Measurements from ENCODE around the gene SESTD1. TPM values are rescaled to one million over a fixed set of nuclear protein-coding genes. Genes with fewer than 3 reads are reported as not detected.
A peak's percentile ranks its signal among the peaks of the same experiment; 100 is the strongest.

SESTD1 gene
- total and polyA plus RNA-seq, 2 of the 13 experiments (the other 11 are each of a cell fraction or from before 2014, with no cell fraction given): 74.4 to 101 TPM

DNA sequence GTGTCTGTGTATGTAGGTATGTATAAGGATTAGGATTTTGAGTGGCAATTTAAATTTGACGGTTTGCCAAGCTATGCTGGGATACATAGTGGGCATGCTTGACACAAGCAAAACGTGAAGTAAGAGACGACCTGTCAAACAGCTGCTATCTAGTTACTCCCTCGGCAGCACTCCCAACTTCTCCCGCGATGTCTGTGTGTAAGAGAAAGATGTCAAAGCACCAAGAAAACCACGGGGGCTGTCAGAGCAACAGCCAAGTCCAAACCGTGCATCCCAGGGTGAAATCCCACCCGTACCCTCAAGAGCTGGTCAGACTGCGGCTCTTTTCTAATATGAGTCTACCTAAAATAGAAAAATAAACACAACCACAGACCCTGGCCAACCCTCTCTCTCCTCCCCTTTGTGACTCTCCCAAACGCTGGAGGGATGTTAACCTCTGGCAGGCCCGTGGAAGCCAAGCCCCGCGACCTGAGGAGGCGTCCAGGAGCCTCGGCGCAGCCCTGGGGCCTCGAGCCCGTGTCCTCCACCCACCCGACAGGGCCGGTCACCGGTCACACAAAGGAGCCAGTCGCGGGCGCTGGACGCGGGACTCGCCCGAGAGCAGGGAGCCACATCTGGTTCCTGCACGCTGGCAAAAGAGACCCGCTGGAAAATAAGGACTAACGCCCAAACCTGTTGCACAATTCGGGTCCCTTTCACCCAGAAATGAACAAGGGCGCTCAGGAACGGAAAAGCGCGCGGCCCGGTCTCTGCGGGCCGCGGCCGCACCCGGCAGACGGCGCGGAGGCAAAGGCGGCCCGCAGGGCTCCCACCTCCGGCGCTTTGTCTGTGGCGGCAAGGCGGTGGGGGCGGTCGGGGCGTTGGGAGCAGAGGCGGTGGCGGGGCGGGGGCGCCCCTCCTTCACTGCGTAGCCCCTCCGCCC, 925 bp downstream of the SESTD1 start (continued):
- TF ChIP-seq, protein P1, sequence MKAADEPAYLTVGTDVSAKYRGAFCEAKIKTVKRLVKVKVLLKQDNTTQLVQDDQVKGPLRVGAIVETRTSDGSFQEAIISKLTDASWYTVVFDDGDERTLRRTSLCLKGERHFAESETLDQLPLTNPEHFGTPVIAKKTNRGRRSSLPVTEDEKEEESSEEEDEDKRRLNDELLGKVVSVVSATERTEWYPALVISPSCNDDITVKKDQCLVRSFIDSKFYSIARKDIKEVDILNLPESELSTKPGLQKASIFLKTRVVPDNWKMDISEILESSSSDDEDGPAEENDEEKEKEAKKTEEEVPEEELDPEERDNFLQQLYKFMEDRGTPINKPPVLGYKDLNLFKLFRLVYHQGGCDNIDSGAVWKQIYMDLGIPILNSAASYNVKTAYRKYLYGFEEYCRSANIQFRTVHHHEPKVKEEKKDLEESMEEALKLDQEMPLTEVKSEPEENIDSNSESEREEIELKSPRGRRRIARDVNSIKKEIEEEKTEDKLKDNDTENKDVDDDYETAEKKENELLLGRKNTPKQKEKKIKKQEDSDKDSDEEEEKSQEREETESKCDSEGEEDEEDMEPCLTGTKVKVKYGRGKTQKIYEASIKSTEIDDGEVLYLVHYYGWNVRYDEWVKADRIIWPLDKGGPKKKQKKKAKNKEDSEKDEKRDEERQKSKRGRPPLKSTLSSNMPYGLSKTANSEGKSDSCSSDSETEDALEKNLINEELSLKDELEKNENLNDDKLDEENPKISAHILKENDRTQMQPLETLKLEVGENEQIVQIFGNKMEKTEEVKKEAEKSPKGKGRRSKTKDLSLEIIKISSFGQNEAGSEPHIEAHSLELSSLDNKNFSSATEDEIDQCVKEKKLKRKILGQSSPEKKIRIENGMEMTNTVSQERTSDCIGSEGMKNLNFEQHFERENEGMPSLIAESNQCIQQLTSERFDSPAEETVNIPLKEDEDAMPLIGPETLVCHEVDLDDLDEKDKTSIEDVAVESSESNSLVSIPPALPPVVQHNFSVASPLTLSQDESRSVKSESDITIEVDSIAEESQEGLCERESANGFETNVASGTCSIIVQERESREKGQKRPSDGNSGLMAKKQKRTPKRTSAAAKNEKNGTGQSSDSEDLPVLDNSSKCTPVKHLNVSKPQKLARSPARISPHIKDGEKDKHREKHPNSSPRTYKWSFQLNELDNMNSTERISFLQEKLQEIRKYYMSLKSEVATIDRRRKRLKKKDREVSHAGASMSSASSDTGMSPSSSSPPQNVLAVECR (CRISPR knock-in tag; IDR thresholded peaks at IDR 0.05; ENCODE audit: borderline replicate concordance): peak; percentile 69
- TF ChIP-seq RBM22 (optimal IDR thresholded peaks at IDR 0.05; ENCODE audit: low read length) (no peak), MIXL1 (CRISPR knock-in tag; IDR thresholded peaks at IDR 0.05) (no peak), GATA4 (IDR thresholded peaks at IDR 0.05; ENCODE audit: borderline replicate concordance, low read depth) (no peak), BRD4 (CRISPR knock-in tag; IDR thresholded peaks at IDR 0.05) (no peak; the same call in 1 of the 2 replicates), ZFP90 (CRISPR knock-in tag; IDR thresholded peaks at IDR 0.05; ENCODE audit: borderline replicate concordance) (0 out of 2 replicates have a peak, but pooled peaks have one; percentile 76), ZNF629 (CRISPR knock-in tag; conservative IDR thresholded peaks at IDR 0.05) (no peak), FOSL1 (CRISPR knock-in tag; IDR thresholded peaks at IDR 0.05; ENCODE audit: borderline replicate concordance) (0 out of 2 replicates have a peak, but pooled peaks have one; percentile 35), YY1 (IDR thresholded peaks at IDR 0.05; ENCODE audit: insufficient read depth, insufficient replicate concordance, low read depth, low read length) (no peak), KDM3A (CRISPR knock-in tag; IDR thresholded peaks at IDR 0.05; ENCODE audit: low read depth) (0 out of 2 replicates have a peak, but pooled peaks have one; percentile 36), ELF1 (CRISPR knock-in tag; IDR thresholded peaks at IDR 0.05) (no peak), ZNF136 (CRISPR knock-in tag; IDR thresholded peaks at IDR 0.05; ENCODE audit: low read depth) (peak; percentile 40; the same call in 1 of the 2 replicates), ZNF235 (CRISPR knock-in tag; IDR thresholded peaks at IDR 0.05; ENCODE audit: borderline replicate concordance) (no peak), ZNF547 (CRISPR knock-in tag; IDR thresholded peaks at IDR 0.05) (peak; percentile 76), ZNF720 (CRISPR knock-in tag; IDR thresholded peaks at IDR 0.05) (no peak), ZNF75D (CRISPR knock-in tag; IDR thresholded peaks at IDR 0.05; ENCODE audit: borderline replicate concordance) (0 out of 2 replicates have a peak, but pooled peaks have one; percentile 63), ZNF761 (CRISPR knock-in tag; conservative IDR thresholded peaks at IDR 0.05) (peak; percentile 20; the same call in 1 of the 2 replicates)
- TF ChIP-seq, protein P2, sequence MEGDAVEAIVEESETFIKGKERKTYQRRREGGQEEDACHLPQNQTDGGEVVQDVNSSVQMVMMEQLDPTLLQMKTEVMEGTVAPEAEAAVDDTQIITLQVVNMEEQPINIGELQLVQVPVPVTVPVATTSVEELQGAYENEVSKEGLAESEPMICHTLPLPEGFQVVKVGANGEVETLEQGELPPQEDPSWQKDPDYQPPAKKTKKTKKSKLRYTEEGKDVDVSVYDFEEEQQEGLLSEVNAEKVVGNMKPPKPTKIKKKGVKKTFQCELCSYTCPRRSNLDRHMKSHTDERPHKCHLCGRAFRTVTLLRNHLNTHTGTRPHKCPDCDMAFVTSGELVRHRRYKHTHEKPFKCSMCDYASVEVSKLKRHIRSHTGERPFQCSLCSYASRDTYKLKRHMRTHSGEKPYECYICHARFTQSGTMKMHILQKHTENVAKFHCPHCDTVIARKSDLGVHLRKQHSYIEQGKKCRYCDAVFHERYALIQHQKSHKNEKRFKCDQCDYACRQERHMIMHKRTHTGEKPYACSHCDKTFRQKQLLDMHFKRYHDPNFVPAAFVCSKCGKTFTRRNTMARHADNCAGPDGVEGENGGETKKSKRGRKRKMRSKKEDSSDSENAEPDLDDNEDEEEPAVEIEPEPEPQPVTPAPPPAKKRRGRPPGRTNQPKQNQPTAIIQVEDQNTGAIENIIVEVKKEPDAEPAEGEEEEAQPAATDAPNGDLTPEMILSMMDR (CRISPR knock-in tag; IDR thresholded peaks at IDR 0.05): 0 out of 2 replicates have a peak, but pooled peaks have one; percentile 1
- TF ChIP-seq, protein P3, sequence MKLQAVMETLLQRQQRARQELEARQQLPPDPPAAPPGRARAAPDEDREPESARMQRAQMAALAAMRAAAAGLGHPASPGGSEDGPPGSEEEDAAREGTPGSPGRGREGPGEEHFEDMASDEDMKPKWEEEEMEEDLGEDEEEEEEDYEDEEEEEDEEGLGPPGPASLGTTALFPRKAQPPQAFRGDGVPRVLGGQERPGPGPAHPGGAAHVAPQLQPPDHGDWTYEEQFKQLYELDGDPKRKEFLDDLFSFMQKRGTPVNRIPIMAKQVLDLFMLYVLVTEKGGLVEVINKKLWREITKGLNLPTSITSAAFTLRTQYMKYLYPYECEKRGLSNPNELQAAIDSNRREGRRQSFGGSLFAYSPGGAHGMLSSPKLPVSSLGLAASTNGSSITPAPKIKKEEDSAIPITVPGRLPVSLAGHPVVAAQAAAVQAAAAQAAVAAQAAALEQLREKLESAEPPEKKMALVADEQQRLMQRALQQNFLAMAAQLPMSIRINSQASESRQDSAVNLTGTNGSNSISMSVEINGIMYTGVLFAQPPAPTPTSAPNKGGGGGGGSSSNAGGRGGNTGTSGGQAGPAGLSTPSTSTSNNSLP (IDR thresholded peaks at IDR 0.05; ENCODE audit: low read depth, low read length): no peak
- TF ChIP-seq, protein P4, sequence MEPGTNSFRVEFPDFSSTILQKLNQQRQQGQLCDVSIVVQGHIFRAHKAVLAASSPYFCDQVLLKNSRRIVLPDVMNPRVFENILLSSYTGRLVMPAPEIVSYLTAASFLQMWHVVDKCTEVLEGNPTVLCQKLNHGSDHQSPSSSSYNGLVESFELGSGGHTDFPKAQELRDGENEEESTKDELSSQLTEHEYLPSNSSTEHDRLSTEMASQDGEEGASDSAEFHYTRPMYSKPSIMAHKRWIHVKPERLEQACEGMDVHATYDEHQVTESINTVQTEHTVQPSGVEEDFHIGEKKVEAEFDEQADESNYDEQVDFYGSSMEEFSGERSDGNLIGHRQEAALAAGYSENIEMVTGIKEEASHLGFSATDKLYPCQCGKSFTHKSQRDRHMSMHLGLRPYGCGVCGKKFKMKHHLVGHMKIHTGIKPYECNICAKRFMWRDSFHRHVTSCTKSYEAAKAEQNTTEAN (CRISPR knock-in tag; conservative IDR thresholded peaks at IDR 0.05): no peak; the same call in none of the 2 replicates

Measured in HepG2 (cell line).